Cardiac septum (tissue), 1 donor: ENCODE data around the gene NLRP7. TPM values are rescaled to one million over a fixed set of nuclear protein-coding genes. Genes with fewer than 3 reads are reported as not detected.
"Not testable (repeated sequence)": the region's sequence is repeated elsewhere in the genome, so short reads cannot be mapped to it uniquely, and the experiment has no call there.

Experiments
- DNase-seq: peaks from one replicate; pipeline ENCODE4 v3.0.0-alpha.2; 2020; ENCODE audit warnings: low spot score
- intact Hi-C: fragments of 100-400 bp; cut with DNase I; formaldehyde crosslinking; loops from one replicate; pipeline ENCODE4 v1.14.0; 2022
- long read RNA-seq: library from polyadenylated mRNA; unstranded; transcript quantifications from one replicate; pipeline ENCODE4 v2.0.0, GENCODE V29; 2021
- total RNA-seq: library from RNA; stranded (reverse); fragmentation: NEBNext Ultra II Directional; extraction: Animal tissue kit (Norgen Biotek cat#: 25700); gene quantifications from one replicate; pipeline ENCODE4 v1.2.1, GENCODE V29; 2021
- donor health status: DM: no; HTN: no; CAD: no.

NLRP7 gene
- not detected for total RNA-seq
- long read RNA-seq: 0 reads

DNA sequence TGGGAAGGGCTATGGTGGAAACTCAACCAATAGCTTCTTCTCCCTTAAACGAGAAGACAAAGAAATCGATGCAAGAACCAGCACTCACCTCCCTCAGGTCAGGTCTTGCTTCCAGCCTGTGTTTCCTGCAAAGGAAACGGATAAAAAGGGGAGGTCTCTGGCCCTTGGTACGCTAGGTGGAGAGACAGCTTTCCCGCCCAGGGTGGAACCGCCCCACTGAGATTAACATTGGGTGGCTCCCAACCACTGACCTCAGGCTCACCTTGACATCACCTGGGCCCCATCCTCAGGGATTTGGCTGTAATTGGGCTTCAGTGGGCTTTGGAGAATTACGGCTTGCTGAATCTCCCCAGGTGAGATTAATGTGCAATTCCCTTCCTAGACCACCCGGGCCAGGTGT, at the start of gene NLRP7:
Gene NLRP7, minus strand, starts transcription at position 150 of the 400 bp plus-strand sequence.
- intact Hi-C loops: no loop called here
- no peak for DNase-seq

- DNase-seq: no peak
- intact Hi-C loops: no loop called here
Observed at GRCh38 chr19:54995561-54995960, 48.2 kb upstream of the NLRP7 start.

- DNase-seq, intact Hi-C loops: not testable (repeated sequence)
Observed at GRCh38 chr19:54989531-54989930, 42.2 kb upstream of the NLRP7 start.

DNA sequence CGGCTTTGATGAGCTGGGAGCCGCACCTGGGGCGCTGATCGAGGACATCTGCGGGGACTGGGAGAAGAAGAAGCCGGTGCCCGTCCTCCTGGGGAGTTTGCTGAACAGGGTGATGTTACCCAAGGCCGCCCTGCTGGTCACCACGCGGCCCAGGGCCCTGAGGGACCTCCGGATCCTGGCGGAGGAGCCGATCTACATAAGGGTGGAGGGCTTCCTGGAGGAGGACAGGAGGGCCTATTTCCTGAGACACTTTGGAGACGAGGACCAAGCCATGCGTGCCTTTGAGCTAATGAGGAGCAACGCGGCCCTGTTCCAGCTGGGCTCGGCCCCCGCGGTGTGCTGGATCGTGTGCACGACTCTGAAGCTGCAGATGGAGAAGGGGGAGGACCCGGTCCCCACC, 35.2 kb upstream of the NLRP7 start:
- DNase-seq, intact Hi-C loops: not testable (repeated sequence)

DNA sequence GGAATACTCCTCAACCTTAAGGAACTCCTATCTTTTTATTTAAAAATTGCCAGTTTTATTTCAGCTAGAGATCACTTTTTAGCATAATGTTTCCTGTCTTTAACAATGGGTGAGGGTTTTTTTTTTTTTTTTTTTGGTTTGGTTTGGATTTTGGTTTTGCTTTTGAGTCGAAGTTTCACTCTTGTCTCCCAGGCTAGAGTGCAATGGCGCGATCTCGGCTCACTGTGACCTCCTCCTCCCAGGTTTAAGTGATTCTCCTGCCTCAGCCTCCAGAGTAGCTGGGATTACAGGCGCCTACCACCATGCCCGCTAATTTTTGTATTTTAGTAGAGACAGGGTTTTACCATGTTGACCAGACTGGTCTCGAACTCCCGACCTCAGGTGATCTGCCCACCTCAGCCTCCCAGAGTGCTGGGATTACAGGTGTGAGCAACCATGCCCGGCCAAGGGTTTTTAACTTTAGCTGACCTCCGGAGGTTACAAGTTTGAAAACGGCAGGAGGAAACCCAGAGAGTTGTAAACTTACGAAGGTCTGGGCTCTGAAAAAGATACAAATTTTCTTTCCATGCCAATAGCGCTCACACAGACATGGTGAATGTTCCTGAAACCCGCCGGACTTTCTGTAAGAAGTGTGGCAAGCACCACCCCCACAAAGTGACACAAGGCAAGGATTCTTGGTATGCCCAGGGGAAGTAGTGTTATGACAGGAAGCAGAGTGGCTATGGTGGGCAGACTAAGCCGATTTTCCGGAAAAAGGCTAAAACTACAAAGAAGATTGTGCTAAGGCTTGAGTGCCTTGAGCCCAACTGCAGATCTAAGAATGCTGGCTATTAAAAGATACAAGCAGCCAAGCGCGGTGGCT, 26.1 kb upstream of the NLRP7 start:
- intact Hi-C loops: not testable (repeated sequence)

DNA sequence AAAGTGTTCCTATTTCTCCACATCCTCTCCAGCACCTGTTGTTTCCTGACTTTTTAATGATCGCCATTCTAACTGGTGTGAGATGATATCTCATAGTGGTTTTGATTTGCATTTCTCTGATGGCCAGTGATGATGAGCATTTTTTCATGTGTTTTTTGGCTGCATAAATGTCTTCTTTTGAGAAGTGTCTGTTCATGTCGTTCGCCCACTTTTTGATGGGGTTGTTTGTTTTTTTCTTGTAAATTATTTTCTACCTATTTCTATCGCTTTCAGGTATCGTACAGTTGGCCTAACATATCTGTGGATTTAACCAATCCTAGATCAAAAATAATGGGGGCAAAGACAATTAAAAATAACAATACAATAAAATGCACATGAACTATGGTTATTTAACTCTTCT, 24.1 kb upstream of the NLRP7 start:
- DNase-seq, intact Hi-C loops: not testable (repeated sequence)

More for the DNA sequence above, 26.1 kb upstream of the NLRP7 start:
- DNase-seq: not testable (repeated sequence)

DNA sequence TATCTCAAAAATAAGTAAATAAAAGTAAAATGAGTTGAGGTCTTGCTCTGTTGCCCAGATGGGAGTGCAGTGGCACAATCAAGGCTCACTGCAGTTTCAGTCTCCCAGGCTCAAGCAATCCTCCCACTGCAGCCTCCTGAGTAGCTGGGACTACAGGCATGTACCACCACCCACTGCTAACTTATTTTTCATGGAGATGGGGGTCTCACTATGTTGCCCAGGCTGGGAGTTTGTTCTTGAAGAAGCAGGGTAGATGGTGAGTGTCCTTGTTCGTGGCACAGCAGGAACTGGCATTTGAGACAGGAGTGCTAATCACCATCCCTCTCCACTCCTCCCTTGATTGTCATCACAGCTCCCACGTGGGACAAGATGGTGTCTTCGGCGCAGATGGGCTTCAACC, 22.3 kb upstream of the NLRP7 start:
- intact Hi-C loops: no loop called here
- no peak for DNase-seq

GRCh38 chr19:54967611-54968010, 20.3 kb upstream of the NLRP7 start:
- intact Hi-C loops: no loop called here
- DNase-seq: no peak

- intact Hi-C loops, DNase-seq: not testable (repeated sequence)
Observed at GRCh38 chr19:54965055-54965454, 17.7 kb upstream of the NLRP7 start.

DNA sequence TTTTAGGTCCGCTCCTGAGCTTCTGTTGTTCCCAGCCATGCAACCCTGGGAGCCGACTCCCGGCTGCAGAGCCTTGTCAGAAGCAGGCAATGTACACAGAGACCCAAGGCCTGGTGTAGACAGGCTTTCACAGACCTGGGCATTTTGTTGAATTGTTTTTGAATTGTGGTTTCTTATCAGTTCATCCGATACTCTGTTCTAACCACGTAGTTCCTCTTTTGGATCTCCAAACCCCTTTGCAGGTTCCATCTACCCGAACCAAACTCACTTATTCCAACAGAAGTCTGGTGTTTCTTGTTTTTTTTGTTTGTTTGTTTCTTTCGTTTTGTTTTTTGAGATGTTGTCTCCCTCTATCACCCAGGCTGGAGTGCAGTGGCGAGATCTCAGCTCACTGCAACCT, 12.5 kb upstream of the NLRP7 start:
- DNase-seq: no peak
- intact Hi-C loops: no loop called here

DNA sequence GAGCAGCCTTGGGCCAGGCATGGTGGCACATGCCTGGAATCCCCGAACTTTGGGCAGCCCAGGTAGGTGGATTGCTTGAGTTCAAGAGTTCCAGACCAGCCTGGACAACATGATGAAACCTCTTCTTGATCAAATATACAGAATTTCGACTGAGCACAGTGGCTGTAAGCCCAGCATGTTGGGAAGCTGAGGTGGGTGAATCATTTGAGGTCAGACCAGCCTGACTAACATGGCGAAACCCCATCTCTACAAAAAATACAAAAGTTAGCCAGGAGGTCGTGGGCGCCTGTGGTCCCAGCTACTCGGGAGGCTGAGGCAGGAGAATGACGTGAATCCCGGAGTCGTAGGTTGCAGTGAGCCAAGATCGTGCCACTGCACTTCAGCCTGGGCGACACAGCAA, 8.0 kb upstream of the NLRP7 start:
- no peak for DNase-seq
- intact Hi-C loops: no loop called here

DNA sequence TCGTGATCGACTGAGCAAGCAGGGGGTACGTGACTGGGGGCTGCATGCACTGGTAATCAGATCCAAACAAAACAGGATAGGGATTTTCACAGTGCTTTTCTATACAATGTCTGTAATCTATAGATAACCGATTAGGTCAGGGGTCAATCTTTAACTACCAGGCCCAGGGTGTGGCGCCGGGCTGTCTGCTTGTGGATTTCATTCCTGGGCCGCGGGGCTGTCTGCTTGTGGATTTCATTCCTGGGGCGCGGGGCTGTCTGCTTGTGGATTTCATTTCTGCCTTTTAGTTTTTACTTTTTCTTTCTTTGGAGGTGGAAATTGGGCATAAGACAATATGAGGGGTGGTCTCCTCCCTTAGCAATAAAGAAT, 6.0 kb upstream of the NLRP7 start:
- DNase-seq, intact Hi-C loops: not testable (repeated sequence)

DNA sequence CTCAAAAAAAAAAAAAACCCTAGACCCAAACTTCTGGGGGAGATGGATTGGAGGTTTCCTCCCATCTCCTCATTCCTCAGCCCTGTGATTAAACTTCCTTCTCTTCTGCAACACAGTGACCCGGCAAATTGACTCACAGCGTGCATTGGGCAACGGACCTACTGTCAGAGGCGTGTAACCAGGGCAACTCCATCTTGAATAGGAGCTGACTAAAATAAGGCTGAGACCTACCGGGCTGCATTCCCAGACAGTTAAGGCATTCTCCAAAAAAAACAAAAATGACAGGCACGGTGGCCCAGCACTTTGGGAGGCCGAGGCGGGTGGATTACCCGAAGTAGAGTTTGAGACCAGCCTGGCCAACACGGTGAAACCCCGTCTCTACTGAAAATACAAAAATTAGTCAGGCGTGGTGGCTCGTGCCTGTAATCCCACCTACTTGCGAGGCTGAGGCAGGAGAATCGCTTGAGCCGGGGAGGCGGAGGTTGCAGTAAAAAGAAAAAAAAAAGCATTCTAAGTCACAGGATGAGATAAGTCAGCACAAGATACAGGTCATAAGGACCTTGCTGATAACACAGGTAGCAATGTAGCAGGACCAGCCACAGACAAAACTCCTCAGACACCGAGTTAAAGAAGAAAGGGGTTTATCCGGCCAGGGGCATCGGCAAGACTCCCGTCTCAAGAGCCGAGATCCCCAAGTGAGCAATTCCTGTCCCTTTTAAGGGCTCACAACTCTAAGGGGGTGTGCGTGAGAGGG, 5.4 kb upstream of the NLRP7 start:
- no peak for DNase-seq
- intact Hi-C loops: no loop called here

GRCh38 chr19:54950580-54950979, 3.2 kb upstream of the NLRP7 start:
- intact Hi-C loops, DNase-seq: not testable (repeated sequence)

GRCh38 chr19:54949412-54949811, 2.1 kb upstream of the NLRP7 start:
- intact Hi-C loops: no loop called here
- DNase-seq: no peak

GRCh38 chr19:54943772-54944361, 3.5 kb downstream of the NLRP7 start:
- intact Hi-C loops, DNase-seq: not testable (repeated sequence)

GRCh38 chr19:54939538-54939937, 7.8 kb downstream of the NLRP7 start:
- intact Hi-C loops, DNase-seq: not testable (repeated sequence)

- no peak for DNase-seq
- intact Hi-C loops: no loop called here
Observed at GRCh38 chr19:54938906-54939305, 8.4 kb downstream of the NLRP7 start.

DNA sequence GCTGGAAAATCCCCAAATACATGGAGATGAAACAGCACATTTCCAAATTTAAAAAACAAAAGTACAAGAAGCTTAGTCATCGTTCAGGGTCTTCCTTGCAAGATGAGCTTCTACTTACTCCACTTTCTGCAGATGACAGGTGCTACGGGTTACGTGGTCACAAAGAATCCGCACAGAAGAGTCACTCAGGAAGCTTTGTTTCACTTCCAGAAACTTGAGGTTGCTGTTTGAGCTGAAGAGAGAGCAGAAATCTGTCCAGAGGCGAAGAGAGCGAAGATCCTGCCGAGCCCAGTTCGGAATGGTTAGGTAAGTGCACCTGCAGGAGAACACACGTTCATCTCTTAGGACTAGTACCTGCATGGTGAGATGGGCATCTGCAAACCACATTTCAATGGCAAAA, 9.4 kb downstream of the NLRP7 start:
- intact Hi-C loops: no loop called here

GRCh38 chr19:54928299-54928698, 19.0 kb downstream of the NLRP7 start:
- no peak for DNase-seq

More for the DNA sequence above, 9.4 kb downstream of the NLRP7 start:
- no peak for DNase-seq

More at GRCh38 chr19:54928299-54928698, 19.0 kb downstream of the NLRP7 start:
- intact Hi-C loops: no loop called here
